GM10248 (cell line): ENCODE measurements around the gene SCN3B.

Experiments used
- CTCF ChIA-PET: fragments of 300-600 bp; sonication (Branson Sonifier 250); formaldehyde crosslinking; extraction: SDS; loops from one replicate; lab custom pipeline; 2021; ENCODE audit warnings: antibody characterized with exemption; lab: Yijun Ruan, JAX
- POLR2A ChIA-PET: fragments of 350-650 bp; sonication (Branson Sonifier 250); formaldehyde crosslinking; extraction: SDS; loops from one replicate; lab custom pipeline; 2020; ENCODE audit warnings: antibody characterized with exemption; lab: Yijun Ruan, JAX
- DNase-seq: peaks from one replicate; pipeline ENCODE4 v3.0.0; 2012; ENCODE audit errors: extremely low spot score
- CTCF ChIP-seq: IDR thresholded peaks from 2 replicates; pipeline ENCODE4 v1.5.1; 2012; ENCODE audit warnings: mild to moderate bottlenecking, low read depth; ENCODE audit errors: extremely low read depth, missing control alignments, control extremely low read depth

Gene SCN3B

GRCh38 chr11:123585206-123585605, 69.2 kb downstream of the SCN3B start:
- POLR2A ChIA-PET: no interaction called here
- no peak for TF ChIP-seq CTCF
- CTCF ChIA-PET: no interaction called here
- no peak for DNase-seq

GRCh38 chr11:123584737-123585136, 69.7 kb downstream of the SCN3B start:
- no peak for TF ChIP-seq CTCF
- no peak for DNase-seq
- ChIA-PET CTCF (no interaction called here), POLR2A (no interaction called here)

GRCh38 chr11:123584186-123584585, 70.2 kb downstream of the SCN3B start:
- ChIA-PET CTCF (interaction anchor here (5.6 kb wide), 1 partner anchor 124 kb away, joined by 56 read pairs; no protein-coding TSS in a partner anchor), POLR2A (no interaction called here)
- no peak for TF ChIP-seq CTCF
- DNase-seq: no peak

GRCh38 chr11:123582992-123583504, 71.4 kb downstream of the SCN3B start:
- no peak for DNase-seq
- ChIA-PET POLR2A (no interaction called here), CTCF (interaction anchor here (4.3 to 5.6 kb wide), 2 partner anchors 23 to 125 kb away, joined by 34 to 56 read pairs; no protein-coding TSS in a partner anchor)
- TF ChIP-seq CTCF: no peak

GRCh38 chr11:123581651-123582399, 72.6 kb downstream of the SCN3B start:
- DNase-seq: no peak
- ChIA-PET POLR2A (no interaction called here), CTCF (interaction anchor here (0.8 to 5.6 kb wide), 15 partner anchors 10 to 313 kb away, joined by 3 to 56 read pairs (median 11); no protein-coding TSS in a partner anchor)
- TF ChIP-seq CTCF: no peak

GRCh38 chr11:123580557-123581275, 73.7 kb downstream of the SCN3B start:
- CTCF ChIA-PET: interaction anchor here (0.6 to 5.6 kb wide), 41 partner anchors 11 to 1003 kb away, joined by 3 to 56 read pairs (median 4); no protein-coding TSS in a partner anchor
- DNase-seq: peak; percentile 88
- POLR2A ChIA-PET: no interaction called here

More at GRCh38 chr11:123580557-123581275, 73.7 kb downstream of the SCN3B start:
- peak; percentile 97 for TF ChIP-seq CTCF
